PC-9 (cell line): ENCODE data around the gene CAPN14. TPM values are rescaled to one million over a fixed set of nuclear protein-coding genes. Genes with fewer than 3 reads are reported as not detected.

Experiments used
- BruUV-seq: library from RNA; stranded (reverse); fragments of 400-500 nt; replicated peaks from 2 replicates; lab custom pipeline; 2021; lab: Mats Ljungman, UMichigan
- CTCF ChIA-PET: fragments of 300-600 bp; sonication (Branson Sonifier 250); formaldehyde crosslinking; loops from one replicate; lab custom pipeline; 2022; ENCODE audit warnings: antibody characterized with exemption; lab: Charles Lee
- POLR2A ChIA-PET: fragments of 300-600 bp; sonication (Branson Sonifier 250); formaldehyde crosslinking; loops from one replicate; lab custom pipeline; 2022; ENCODE audit warnings: antibody characterized with exemption; ENCODE audit not compliant: unreplicated experiment; lab: Charles Lee
- DNase-seq, 2 experiments: peaks; one replicate each; pipeline versions ENCODE4 v3.0.0 to v3.0.0-alpha.2; 2015 to 2022; ENCODE audit warnings: mixed read lengths in 1 of 2
- H2AFZ ChIP-seq: fragments of 200-600 bp; sonication (generic); 2 replicates; pipeline ENCODE4 v1.8.1; 2017; ENCODE audit warnings: antibody characterized with exemption
- H3F3A ChIP-seq: fragments of 200-600 bp; sonication (generic); 2 replicates; pipeline ENCODE4 v1.8.1; 2017; ENCODE audit warnings: antibody characterized with exemption, mild to moderate bottlenecking, low read depth; ENCODE audit not compliant: insufficient read depth
- H3K27ac ChIP-seq: fragments of 200-600 bp; sonication (generic); 2 replicates; pipeline ENCODE4 v1.6.1; 2016; ENCODE audit warnings: mixed run types
- H3K27me3 ChIP-seq: fragments of 200-600 bp; sonication (generic); 2 replicates; pipeline ENCODE4 v1.6.1; 2016; ENCODE audit warnings: low read depth, mixed run types; ENCODE audit not compliant: insufficient read depth
- H3K36me3 ChIP-seq: fragments of 200-600 bp; sonication (generic); 2 replicates; pipeline ENCODE4 v1.6.1; 2016; ENCODE audit warnings: low read depth, mixed run types
- H3K4me1 ChIP-seq: fragments of 200-600 bp; sonication (generic); replicated peaks from 2 replicates; pipeline ENCODE4 v1.6.1; 2016; ENCODE audit warnings: mixed run types; ENCODE audit not compliant: insufficient read depth
- H3K4me2 ChIP-seq: fragments of 200-600 bp; sonication (generic); 2 replicates; pipeline ENCODE4 v1.6.1; 2017; ENCODE audit warnings: mixed run types
- H3K4me3 ChIP-seq: fragments of 200-600 bp; sonication (generic); 2 replicates; pipeline ENCODE4 v1.6.1; 2016; ENCODE audit warnings: mixed run types
- H3K79me2 ChIP-seq: fragments of 200-600 bp; sonication (generic); 2 replicates; pipeline ENCODE4 v1.6.1; 2017; ENCODE audit warnings: low read depth, mixed run types
- H3K9me2 ChIP-seq: fragments of 200-600 bp; sonication (generic); 2 replicates; pipeline ENCODE4 v1.8.1; 2017; ENCODE audit warnings: mild to moderate bottlenecking; ENCODE audit not compliant: insufficient read depth
- H3K9me3 ChIP-seq: fragments of 200-600 bp; sonication (generic); 2 replicates; pipeline ENCODE4 v1.8.1; 2016; ENCODE audit warnings: low read depth; ENCODE audit not compliant: insufficient read depth
- H4K20me1 ChIP-seq: fragments of 200-600 bp; sonication (generic); 2 replicates; pipeline ENCODE4 v1.8.1; 2017; ENCODE audit not compliant: insufficient read depth
- EZH2 ChIP-seq: fragments of 200-600 bp; sonication (generic); IDR thresholded peaks from 2 replicates; pipeline ENCODE4 v1.8.0; 2017; ENCODE audit warnings: antibody characterized with exemption, low read depth
- intact Hi-C: fragments of 100-400 bp; cut with micrococcal nuclease; formaldehyde crosslinking; loops from one replicate; pipeline ENCODE4 v1.10.0; 2022; ENCODE audit not compliant: unreplicated experiment
- total RNA-seq: library from RNA; stranded (reverse); gene quantifications from 2 replicates; pipeline ENCODE4 v1.2.3, GENCODE V29; 2021
- TF ChIP-seq, protein P1 (sequence below): fragments of 200-600 bp; sonication (generic); conservative IDR thresholded peaks from 2 replicates; pipeline ENCODE4 v1.6.1; 2017; ENCODE audit warnings: mixed run types, antibody characterized with exemption, mild to moderate bottlenecking, moderate library complexity

Gene CAPN14
- total RNA-seq, 1 experiment from 2014 or later = 0.35 TPM

DNA sequence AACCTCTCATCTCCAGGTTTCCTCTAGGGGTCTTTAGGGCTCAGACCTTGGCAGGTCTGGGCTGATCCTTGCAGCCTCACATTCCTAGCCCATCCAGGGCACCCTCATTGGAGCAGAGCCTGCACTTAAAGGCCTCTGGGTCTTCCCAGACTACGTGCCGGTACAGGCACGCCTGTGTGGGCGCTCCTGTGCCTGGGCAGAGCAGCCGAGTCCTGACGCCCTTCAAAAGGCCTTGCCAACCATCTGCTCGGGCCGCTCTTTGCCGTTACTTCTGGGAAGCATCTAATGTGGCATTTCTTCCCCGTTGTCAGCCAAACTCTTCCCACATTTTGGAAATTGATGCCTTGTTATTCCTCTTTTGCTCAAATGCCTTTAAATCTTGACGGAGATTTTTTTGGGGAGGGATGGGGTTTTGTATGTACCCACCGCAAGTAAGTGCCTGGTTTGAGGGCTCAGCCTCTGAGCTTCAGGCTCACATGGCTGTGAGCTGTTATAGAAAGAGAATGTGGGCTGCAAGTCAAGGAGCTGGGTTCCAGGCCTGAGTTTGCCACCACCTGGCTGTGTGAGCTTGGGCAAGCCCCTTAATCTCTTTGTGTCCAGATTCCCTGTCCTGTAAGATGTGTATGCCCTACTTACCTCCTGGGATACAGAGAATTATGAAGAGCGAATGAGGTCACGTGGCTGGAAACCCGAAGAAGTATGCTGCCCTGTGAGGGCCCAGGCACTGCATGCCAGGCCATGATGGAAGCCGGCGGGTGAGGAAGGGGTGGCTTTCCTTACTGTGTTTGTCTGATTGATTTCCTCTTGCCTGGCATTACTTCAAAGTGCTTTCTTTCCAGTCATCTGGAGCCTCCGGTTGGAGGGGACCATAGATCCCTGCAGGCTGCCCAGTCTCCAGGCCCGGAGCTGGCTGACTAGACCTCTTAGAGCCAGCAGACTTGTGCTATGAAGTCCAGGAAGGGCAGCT lies 37.2 kb upstream of the CAPN14 start:
- H3K4me3 ChIP-seq = no peak overlapping the region
- no peaks in the 10 kb centered on the region for H3K27me3 ChIP-seq
- TF ChIP-seq EZH2 = no peak
- TF ChIP-seq, protein P1, sequence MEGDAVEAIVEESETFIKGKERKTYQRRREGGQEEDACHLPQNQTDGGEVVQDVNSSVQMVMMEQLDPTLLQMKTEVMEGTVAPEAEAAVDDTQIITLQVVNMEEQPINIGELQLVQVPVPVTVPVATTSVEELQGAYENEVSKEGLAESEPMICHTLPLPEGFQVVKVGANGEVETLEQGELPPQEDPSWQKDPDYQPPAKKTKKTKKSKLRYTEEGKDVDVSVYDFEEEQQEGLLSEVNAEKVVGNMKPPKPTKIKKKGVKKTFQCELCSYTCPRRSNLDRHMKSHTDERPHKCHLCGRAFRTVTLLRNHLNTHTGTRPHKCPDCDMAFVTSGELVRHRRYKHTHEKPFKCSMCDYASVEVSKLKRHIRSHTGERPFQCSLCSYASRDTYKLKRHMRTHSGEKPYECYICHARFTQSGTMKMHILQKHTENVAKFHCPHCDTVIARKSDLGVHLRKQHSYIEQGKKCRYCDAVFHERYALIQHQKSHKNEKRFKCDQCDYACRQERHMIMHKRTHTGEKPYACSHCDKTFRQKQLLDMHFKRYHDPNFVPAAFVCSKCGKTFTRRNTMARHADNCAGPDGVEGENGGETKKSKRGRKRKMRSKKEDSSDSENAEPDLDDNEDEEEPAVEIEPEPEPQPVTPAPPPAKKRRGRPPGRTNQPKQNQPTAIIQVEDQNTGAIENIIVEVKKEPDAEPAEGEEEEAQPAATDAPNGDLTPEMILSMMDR = no peak
- no peaks in the 10 kb centered on the region for H3F3A ChIP-seq
- H3K27ac ChIP-seq = no peak overlapping the region
- ChIA-PET POLR2A (no interaction called here), CTCF (no interaction called here)
- peak in 1 of 2 experiments; percentile 1 for DNase-seq
- no peaks in the 10 kb centered on the region for H3K9me2 ChIP-seq
- no TSS peak for BruUV-seq
- no peak overlapping the region for H2AFZ ChIP-seq
- no peak overlapping the region for H3K4me2 ChIP-seq
- H3K9me3 ChIP-seq = no peaks in the 10 kb centered on the region
- intact Hi-C loops = no loop called here
- no peaks in the 10 kb centered on the region for H3K79me2 ChIP-seq
- H4K20me1 ChIP-seq = no peaks in the 10 kb centered on the region
- no peaks in the 10 kb centered on the region for H3K4me1 ChIP-seq
- no peaks in the 10 kb centered on the region for H3K36me3 ChIP-seq

DNA sequence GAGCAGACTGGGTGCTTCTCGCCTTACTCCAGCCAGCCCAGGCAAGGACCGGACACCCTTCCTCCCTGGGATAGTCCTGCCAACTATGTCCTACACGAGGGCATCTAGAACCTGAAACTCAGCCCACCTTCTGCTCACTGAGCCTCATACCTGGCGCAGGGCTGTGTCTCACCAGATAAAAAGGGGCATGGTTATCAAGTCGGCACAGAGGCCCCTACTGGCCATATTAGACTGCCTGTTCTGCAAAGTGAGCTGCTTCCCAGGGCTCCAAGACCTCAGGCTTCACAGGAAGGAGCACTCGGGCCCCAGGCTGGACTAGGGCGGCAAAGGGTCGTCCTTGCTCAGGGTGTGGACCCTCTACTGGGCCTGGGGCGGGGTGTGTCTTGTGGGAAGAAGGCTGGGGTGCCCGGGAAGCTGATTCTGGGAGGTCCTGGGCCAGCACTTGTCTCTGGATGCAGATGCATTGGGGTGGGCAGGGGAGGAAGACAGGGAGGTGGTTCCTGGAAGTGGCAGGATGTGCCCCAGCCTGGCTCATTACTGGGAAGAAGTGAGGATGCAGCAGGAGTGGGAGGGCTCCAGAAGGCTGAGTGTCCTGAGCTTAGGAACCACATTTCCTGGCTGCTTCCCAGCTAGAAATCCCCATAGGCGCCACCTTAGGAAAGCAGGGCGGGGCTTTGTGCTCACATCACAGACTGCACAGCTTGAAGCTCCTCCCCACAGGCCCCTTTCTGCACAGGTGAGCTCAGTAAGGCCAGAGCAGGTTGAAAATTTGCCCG lies 36.2 kb upstream of the CAPN14 start:
- Histone ChIP-seq H4K20me1 (no peaks in the 10 kb centered on the region), H3K9me2 (no peaks in the 10 kb centered on the region), H3K4me2 (no peak overlapping the region), H3K4me3 (no peak overlapping the region), H3K9me3 (no peaks in the 10 kb centered on the region), H3K27me3 (no peaks in the 10 kb centered on the region), H3K79me2 (no peaks in the 10 kb centered on the region), H3K36me3 (no peaks in the 10 kb centered on the region), H3K27ac (no peak overlapping the region), H3F3A (no peaks in the 10 kb centered on the region), H2AFZ (no peak overlapping the region), H3K4me1 (no peaks in the 10 kb centered on the region)
- BruUV-seq = no TSS peak
- peak; percentile 13 to 25 for DNase-seq
- intact Hi-C loops = no loop called here
- POLR2A ChIA-PET = no interaction called here
- CTCF ChIA-PET = no interaction called here
- TF ChIP-seq, protein P1 = no peak
- TF ChIP-seq EZH2 = no peak

DNA sequence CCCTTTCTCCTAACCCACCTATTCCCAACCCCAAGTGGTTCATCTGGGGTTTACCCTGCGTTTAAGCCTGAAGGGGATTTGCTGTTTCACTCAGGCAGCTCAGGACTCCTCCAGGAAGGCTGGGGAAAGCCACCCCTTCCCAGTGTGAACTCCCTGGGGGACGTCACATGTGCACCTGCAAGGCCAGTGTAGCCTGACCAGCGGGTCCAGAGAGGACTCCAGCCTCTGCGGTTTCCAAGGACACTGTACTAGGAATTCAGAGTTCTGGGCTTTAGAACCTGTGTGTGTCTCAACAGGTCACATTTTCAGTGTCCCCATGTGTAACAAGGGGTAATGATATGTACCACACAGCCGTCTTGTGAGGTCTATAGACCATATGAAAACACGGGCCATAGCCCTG lies 34.5 kb upstream of the CAPN14 start:
- no peak overlapping the region for H3K4me3 ChIP-seq
- H3K4me2 ChIP-seq = no peak overlapping the region
- no peak overlapping the region for H3K27ac ChIP-seq
- CTCF ChIA-PET = no interaction called here
- no peak overlapping the region for H2AFZ ChIP-seq
- POLR2A ChIA-PET = no interaction called here
- no peaks in the 10 kb centered on the region for H3K9me3 ChIP-seq
- TF ChIP-seq, protein P1 = no peak
- no peak for TF ChIP-seq EZH2
- H4K20me1 ChIP-seq = no peaks in the 10 kb centered on the region
- H3K9me2 ChIP-seq = no peaks in the 10 kb centered on the region
- H3F3A ChIP-seq = no peaks in the 10 kb centered on the region
- no TSS peak for BruUV-seq
- H3K4me1 ChIP-seq = no peaks in the 10 kb centered on the region
- intact Hi-C loops = no loop called here
- no peak for DNase-seq
- H3K36me3 ChIP-seq = no peaks in the 10 kb centered on the region
- H3K27me3 ChIP-seq = no peaks in the 10 kb centered on the region
- no peaks in the 10 kb centered on the region for H3K79me2 ChIP-seq
